IMR-90 (cell line): Measurements from ENCODE around the gene PAX3. TPM values are rescaled to one million over a fixed set of nuclear protein-coding genes. Genes with fewer than 3 reads are reported as not detected.

Experiments
- ATAC-seq: fragments of 200-7000 bp; cut with Tn5 transposase; 2 replicates; pipeline ENCODE4 v1.9.1; 2020; ENCODE audit warnings: low read depth, mild to moderate bottlenecking, moderate library complexity
- BruUV-seq: library from RNA; stranded (reverse); fragments of 400-500 nt; replicated peaks from 2 replicates; lab custom pipeline; 2021; lab: Mats Ljungman, UMichigan
- CTCF ChIA-PET: fragments of 300-600 bp; formaldehyde crosslinking; extraction: SDS; loops from one replicate; lab custom pipeline; 2021; ENCODE audit warnings: antibody characterized with exemption; lab: Yijun Ruan, JAX
- POLR2A ChIA-PET: fragments of 300-600 bp; sonication (Branson Sonifier 250); formaldehyde crosslinking; loops from one replicate; lab custom pipeline; 2022; ENCODE audit warnings: antibody characterized with exemption; ENCODE audit not compliant: unreplicated experiment; lab: Charles Lee
- DNase-seq: peaks from one replicate; pipeline ENCODE4 v3.0.0; 2013
- H2AFZ ChIP-seq: replicated peaks from 2 replicates; pipeline ENCODE3; 2013; ENCODE audit warnings: low read length, mild to moderate bottlenecking; ENCODE audit not compliant: poor library complexity
- H2AK5ac ChIP-seq: 2 replicates; pipeline ENCODE4 v1.6.1; 2013; ENCODE audit warnings: low read depth, low read length, inconsistent platforms
- H2AK9ac ChIP-seq: replicated peaks from 2 replicates; pipeline ENCODE3; 2013; ENCODE audit warnings: mild to moderate bottlenecking, low read depth, low read length, moderate library complexity; ENCODE audit not compliant: poor library complexity
- H2BK120ac ChIP-seq: 2 replicates; pipeline ENCODE4 v1.6.1; 2013; ENCODE audit warnings: low read depth, low read length, inconsistent platforms
- H2BK15ac ChIP-seq: 3 replicates; pipeline ENCODE4 v1.6.1; 2013; ENCODE audit warnings: low read depth, low read length, inconsistent platforms
- H2BK20ac ChIP-seq: 2 replicates; pipeline ENCODE4 v1.6.1; 2013; ENCODE audit warnings: low read depth, mild to moderate bottlenecking, inconsistent platforms, low read length, moderate library complexity
- H2BK5ac ChIP-seq: 2 replicates; pipeline ENCODE4 v1.6.1; 2013; ENCODE audit warnings: mild to moderate bottlenecking, low read depth, low read length, inconsistent platforms; ENCODE audit not compliant: poor library complexity, severe bottlenecking
- H3K14ac ChIP-seq: replicated peaks from 2 replicates; pipeline ENCODE4 v1.6.1; 2013; ENCODE audit warnings: low read depth, low read length, inconsistent platforms
- H3K18ac ChIP-seq: 2 replicates; pipeline ENCODE4 v1.6.1; 2013; ENCODE audit warnings: low read depth, low read length, control low read depth
- H3K23ac ChIP-seq: 2 replicates; pipeline ENCODE4 v1.6.1; 2013; ENCODE audit warnings: low read depth, low read length, inconsistent platforms
- H3K27ac ChIP-seq: 2 replicates; pipeline ENCODE4 v1.5.1; 2013; ENCODE audit warnings: mild to moderate bottlenecking, control low read depth, low read length; ENCODE audit not compliant: insufficient read depth
- H3K27me3 ChIP-seq: 2 replicates; pipeline ENCODE4 v1.6.1; 2013; ENCODE audit warnings: low read length; ENCODE audit not compliant: control insufficient read depth, insufficient read depth
- H3K36me3 ChIP-seq: 2 replicates; pipeline ENCODE4 v1.6.1; 2013; ENCODE audit warnings: low read length, mixed read lengths; ENCODE audit not compliant: control insufficient read depth, insufficient read depth
- H3K4ac ChIP-seq: 2 replicates; pipeline ENCODE4 v1.6.1; 2013; ENCODE audit warnings: low read depth, low read length, inconsistent platforms
- H3K4me1 ChIP-seq: 2 replicates; pipeline ENCODE4 v1.6.1; 2013; ENCODE audit warnings: low read length, mixed read lengths; ENCODE audit not compliant: control insufficient read depth, insufficient read depth
- H3K4me2 ChIP-seq: 2 replicates; pipeline ENCODE4 v1.6.1; 2013; ENCODE audit warnings: low read depth, mild to moderate bottlenecking, control low read depth, low read length, moderate library complexity
- H3K4me3 ChIP-seq: 2 replicates; pipeline ENCODE4 v1.5.1; 2013; ENCODE audit warnings: low read depth, mild to moderate bottlenecking, control low read depth, low read length, moderate library complexity; ENCODE audit not compliant: insufficient read depth
- H3K56ac ChIP-seq: 2 replicates; pipeline ENCODE4 v1.6.1; 2013; ENCODE audit warnings: low read length, inconsistent platforms; ENCODE audit not compliant: insufficient read depth; ENCODE audit errors: extremely low read depth
- H3K79me1 ChIP-seq, 2 experiments: 2 replicates each; pipeline ENCODE4 v1.6.1; 2013; ENCODE audit warnings: low read length in 2 of 2, inconsistent platforms in 1 of 2, low read depth in 1 of 2
- H3K9ac ChIP-seq: 2 replicates; pipeline ENCODE4 v1.6.1; 2013; ENCODE audit warnings: low read depth, low read length, control low read depth
- H3K9me1 ChIP-seq: 2 replicates; pipeline ENCODE4 v1.6.1; 2013; ENCODE audit warnings: low read length, inconsistent platforms; ENCODE audit not compliant: insufficient read depth
- H3K9me3 ChIP-seq: 2 replicates; pipeline ENCODE4 v1.6.1; 2013; ENCODE audit warnings: low read length; ENCODE audit not compliant: control insufficient read depth, insufficient read depth
- H4K20me1 ChIP-seq: 2 replicates; pipeline ENCODE4 v1.6.1; 2013; ENCODE audit warnings: low read length, inconsistent platforms; ENCODE audit not compliant: insufficient read depth
- H4K5ac ChIP-seq: 2 replicates; pipeline ENCODE4 v1.6.1; 2013; ENCODE audit warnings: mild to moderate bottlenecking, low read depth, low read length, control low read depth
- H4K8ac ChIP-seq, 2 experiments: 2 replicates each; pipeline ENCODE4 v1.6.1; 2013; ENCODE audit warnings: low read depth in 2 of 2, low read length in 2 of 2, control low read depth in 1 of 2, inconsistent platforms in 1 of 2
- H4K91ac ChIP-seq: 2 replicates; pipeline ENCODE4 v1.6.1; 2013; ENCODE audit warnings: low read depth, low read length, inconsistent platforms; ENCODE audit not compliant: insufficient read depth
- BHLHE40 ChIP-seq: fragments of 150-350 bp; IDR thresholded peaks from 2 replicates; pipeline ENCODE4 v1.6.1; 2016; ENCODE audit warnings: mild to moderate bottlenecking, low read depth, low read length
- CEBPB ChIP-seq: IDR thresholded peaks from 2 replicates; pipeline ENCODE4 v1.6.1; 2012; ENCODE audit warnings: low read depth, low read length, improper control_type of control experiment
- CHD1 ChIP-seq: IDR thresholded peaks from 2 replicates; pipeline ENCODE4 v1.6.1; 2012; ENCODE audit warnings: low read depth, low read length, improper control_type of control experiment
- CTCF ChIP-seq: conservative IDR thresholded peaks from 2 replicates; pipeline ENCODE4 v1.5.1; 2012; ENCODE audit warnings: mild to moderate bottlenecking, low read depth, low read length, improper control_type of control experiment
- ELK1 ChIP-seq: fragments of 150-350 bp; IDR thresholded peaks from 2 replicates; pipeline ENCODE4 v1.6.1; 2016; ENCODE audit warnings: low read depth, mild to moderate bottlenecking, low read length, moderate library complexity, borderline replicate concordance
- FOS ChIP-seq: fragments of 150-350 bp; IDR thresholded peaks from 2 replicates; pipeline ENCODE4 v1.6.1; 2016; ENCODE audit warnings: low read depth, low read length
- MAFK ChIP-seq: IDR thresholded peaks from 2 replicates; pipeline ENCODE4 v1.6.1; 2012; ENCODE audit warnings: low read depth, low read length, improper control_type of control experiment
- MAZ ChIP-seq: IDR thresholded peaks from 2 replicates; pipeline ENCODE4 v1.6.1; 2012; ENCODE audit warnings: low read depth, mild to moderate bottlenecking, low read length, improper control_type of control experiment, moderate library complexity, borderline replicate concordance
- MXI1 ChIP-seq: IDR thresholded peaks from 2 replicates; pipeline ENCODE4 v1.6.1; 2012; ENCODE audit warnings: low read depth, mild to moderate bottlenecking, low read length, moderate library complexity, borderline replicate concordance
- NFE2L2 ChIP-seq: fragments of 150-350 bp; IDR thresholded peaks from 2 replicates; pipeline ENCODE4 v1.6.1; 2016; ENCODE audit warnings: low read depth, mild to moderate bottlenecking, low read length
- POLR2A ChIP-seq: IDR thresholded peaks from 2 replicates; pipeline ENCODE4 v1.6.1; 2012; ENCODE audit warnings: mild to moderate bottlenecking, low read depth, low read length
- RAD21 ChIP-seq: IDR thresholded peaks from 2 replicates; pipeline ENCODE4 v1.6.1; 2012; ENCODE audit warnings: low read length, improper control_type of control experiment
- RCOR1 ChIP-seq: IDR thresholded peaks from 2 replicates; pipeline ENCODE4 v1.6.1; 2012; ENCODE audit warnings: mild to moderate bottlenecking, low read length, improper control_type of control experiment; ENCODE audit not compliant: insufficient replicate concordance
- RFX5 ChIP-seq: IDR thresholded peaks from 2 replicates; pipeline ENCODE4 v1.8.0; 2012; ENCODE audit warnings: low read depth, mild to moderate bottlenecking, low read length, moderate library complexity
- SMC3 ChIP-seq: fragments of 150-350 bp; IDR thresholded peaks from 2 replicates; pipeline ENCODE4 v1.6.1; 2016; ENCODE audit warnings: low read depth, mild to moderate bottlenecking, antibody characterized with exemption, low read length, moderate library complexity
- USF2 ChIP-seq: fragments of 150-350 bp; IDR thresholded peaks from 2 replicates; pipeline ENCODE4 v1.6.1; 2017; ENCODE audit warnings: mild to moderate bottlenecking, antibody characterized with exemption, low read length, low read depth
- WGBS, 2 experiments: methylation state at CpG; one replicate each; pipeline versions ENCODE4 v1.1.5 to v1.1.7; 2013; ENCODE audit warnings: missing lambda C conversion rate in 2 of 2; ENCODE audit not compliant: insufficient read length in 1 of 2; ENCODE audit errors: extremely low coverage in 2 of 2; 5-methylcytosine and 5-hydroxymethylcytosine counted together
- dilution Hi-C: fragments of 300-500 bp; cut with HindIII; formaldehyde crosslinking; loops from one replicate; pipeline ENCODE4 v1.14.3; 2018; ENCODE audit warnings: low sequenced_read_pairs; ENCODE audit not compliant: unreplicated experiment
- in situ Hi-C: fragments of 300-500 bp; cut with MboI; formaldehyde crosslinking; loops from 3 replicates; pipeline ENCODE4 v1.14.3; 2019; ENCODE audit warnings: low sequenced_read_pairs, inconsistent platforms, mixed read lengths
- intact Hi-C: fragments of 100-400 bp; cut with micrococcal nuclease; formaldehyde crosslinking; loops from 2 replicates; pipeline ENCODE4 v1.10.0; 2022
- polyA plus RNA-seq, 3 experiments: library from polyadenylated mRNA; depleted of rRNA; stranded (reverse); fragments of >200 nt; gene quantifications; 2 replicates each; pipeline ENCODE4 v1.2.3, GENCODE V29; 2012; ENCODE audit warnings: low replicate concordance in 1 of 3
- total RNA-seq: library from RNA; depleted of rRNA; stranded (reverse); fragments of >200 nt; gene quantifications from 2 replicates; pipeline ENCODE4 v1.2.3, GENCODE V29; 2012

PAX3 gene
- total and polyA plus RNA-seq, 2 of the 4 experiments (the other 2 are of a cell fraction), result not detected

GRCh38 chr2:222268311-222268990, 30.3 kb downstream of the PAX3 start:
- Histone ChIP-seq H3K18ac (no peak overlapping the region), H2BK5ac (no peak overlapping the region), H3K27ac (no peak overlapping the region), H3K56ac (no peak overlapping the region), H3K36me3 (no peaks in the 10 kb centered on the region), H3K9me3 (no peaks in the 10 kb centered on the region), H4K20me1 (no peaks in the 10 kb centered on the region), H3K27me3 (no peaks in the 10 kb centered on the region), H3K9ac (no peak overlapping the region), H2BK20ac (no peak overlapping the region), H3K79me1 (no peaks in the 10 kb centered on the region), H2BK15ac (no peak overlapping the region), H3K4me3 (no peak overlapping the region), H4K5ac (no peak overlapping the region), H3K4me1 (no peaks in the 10 kb centered on the region), H2AK5ac (no peak overlapping the region), H3K23ac (no peak overlapping the region), H3K9me1 (no peaks in the 10 kb centered on the region; the same call in 1 of the 2 replicates), H2AFZ (no peak overlapping the region), H4K8ac (no peak overlapping the region), H4K91ac (no peak overlapping the region), H2AK9ac (no peak overlapping the region), H2BK120ac (no peak overlapping the region), H3K4me2 (no peak overlapping the region), H3K4ac (no peak overlapping the region), H3K14ac (no peak overlapping the region)
- POLR2A ChIA-PET, result no interaction called here
- CTCF ChIA-PET, result no interaction called here
- TF ChIP-seq MAZ, result no peak
- TF ChIP-seq CTCF, result no peak
- TF ChIP-seq FOS, result no peak
- TF ChIP-seq NFE2L2, result no peak
- TF ChIP-seq USF2, result no peak
- TF ChIP-seq MAFK, result no peak
- TF ChIP-seq MXI1, result no peak
- TF ChIP-seq RFX5, result no peak
- TF ChIP-seq ELK1, result no peak
- no peak for TF ChIP-seq RCOR1
- no peak for TF ChIP-seq POLR2A
- TF ChIP-seq RAD21, result no peak
- TF ChIP-seq SMC3, result no peak
- TF ChIP-seq BHLHE40, result no peak
- no peak for TF ChIP-seq CEBPB
- TF ChIP-seq CHD1, result no peak
- intact Hi-C loops (no loop called here), dilution Hi-C loops (no loop called here), in situ Hi-C loops (no loop called here)
- no CpG with 5 or more reads among the region's 16 CpGs for WGBS, 2 experiments
- no TSS peak for BruUV-seq
- ATAC-seq (no peak), DNase-seq (no peak)
